ENCODE measurements around the gene LGI1.

DNA sequence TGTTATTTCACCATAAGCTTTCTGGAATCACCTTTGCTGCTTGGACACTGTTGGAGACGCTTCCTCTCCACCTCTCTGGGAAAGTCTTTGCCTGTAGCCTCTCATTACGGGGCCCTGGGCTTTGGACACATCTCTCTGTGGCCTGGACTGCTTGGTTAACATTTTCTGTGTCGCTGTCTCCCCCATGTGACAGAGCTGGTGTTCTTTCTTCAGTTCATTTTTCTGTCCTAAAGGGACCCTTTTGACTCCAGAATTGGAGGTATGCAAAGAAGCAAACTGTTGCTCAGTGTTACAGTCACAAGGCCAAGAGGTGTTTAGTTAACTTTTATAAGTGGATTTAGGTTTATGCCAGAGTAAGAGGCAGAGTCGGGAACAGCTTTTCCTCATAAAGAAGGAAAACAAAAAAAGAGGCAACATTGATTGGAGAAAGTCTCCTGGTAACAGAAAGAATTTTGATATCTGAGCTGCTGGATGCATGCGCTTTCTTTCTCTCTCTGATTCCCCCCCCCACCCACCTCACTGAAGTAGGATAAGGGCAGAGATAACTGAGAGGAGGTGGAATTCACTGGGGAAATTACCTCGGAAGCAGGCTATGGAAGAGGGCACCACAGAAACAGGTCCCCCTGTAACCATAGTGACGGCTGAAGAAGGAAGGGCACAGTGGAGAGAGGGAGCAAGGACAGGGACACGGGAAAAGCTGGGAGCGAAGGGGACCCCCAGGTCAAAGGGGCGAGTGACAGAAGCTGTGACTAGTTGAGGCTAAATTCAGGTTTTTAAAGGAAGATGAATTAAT, 57.8 kb downstream of the LGI1 start:
- no peak for TF ChIP-seq EZH2 (IDR thresholded peaks at IDR 0.05; ENCODE audit: borderline replicate concordance, low read length)
- TF ChIP-seq, protein P1, sequence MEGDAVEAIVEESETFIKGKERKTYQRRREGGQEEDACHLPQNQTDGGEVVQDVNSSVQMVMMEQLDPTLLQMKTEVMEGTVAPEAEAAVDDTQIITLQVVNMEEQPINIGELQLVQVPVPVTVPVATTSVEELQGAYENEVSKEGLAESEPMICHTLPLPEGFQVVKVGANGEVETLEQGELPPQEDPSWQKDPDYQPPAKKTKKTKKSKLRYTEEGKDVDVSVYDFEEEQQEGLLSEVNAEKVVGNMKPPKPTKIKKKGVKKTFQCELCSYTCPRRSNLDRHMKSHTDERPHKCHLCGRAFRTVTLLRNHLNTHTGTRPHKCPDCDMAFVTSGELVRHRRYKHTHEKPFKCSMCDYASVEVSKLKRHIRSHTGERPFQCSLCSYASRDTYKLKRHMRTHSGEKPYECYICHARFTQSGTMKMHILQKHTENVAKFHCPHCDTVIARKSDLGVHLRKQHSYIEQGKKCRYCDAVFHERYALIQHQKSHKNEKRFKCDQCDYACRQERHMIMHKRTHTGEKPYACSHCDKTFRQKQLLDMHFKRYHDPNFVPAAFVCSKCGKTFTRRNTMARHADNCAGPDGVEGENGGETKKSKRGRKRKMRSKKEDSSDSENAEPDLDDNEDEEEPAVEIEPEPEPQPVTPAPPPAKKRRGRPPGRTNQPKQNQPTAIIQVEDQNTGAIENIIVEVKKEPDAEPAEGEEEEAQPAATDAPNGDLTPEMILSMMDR (IDR thresholded peaks at IDR 0.05; ENCODE audit: low read length) = peak; percentile 11; the same call in 1 of the 2 replicates
